DOHH2 (cell line): Measurements from ENCODE around the gene MORN5.

Source experiments
- CTCF ChIP-seq: fragments of 200-600 bp; sonication (generic); IDR thresholded peaks from one replicate; pipeline ENCODE4 v1.5.1; 2014; ENCODE audit warnings: antibody characterized with exemption, mild to moderate bottlenecking, low read depth, low read length; ENCODE audit not compliant: poor library complexity, severe bottlenecking
- EZH2phosphoT487 ChIP-seq: fragments of 200-600 bp; sonication (generic); IDR thresholded peaks from 2 replicates; pipeline ENCODE4 v1.6.1; 2017; ENCODE audit warnings: borderline replicate concordance, mild to moderate bottlenecking, antibody characterized with exemption, low read length, moderate library complexity, mixed read lengths

GRCh38 chr9:122133263-122133983 lies 26.3 kb upstream of the MORN5 start:
- TF ChIP-seq CTCF (no peak), EZH2phosphoT487 (no peak)
